K562 (cell line): ENCODE results near the gene S100P. TPM values are rescaled to one million over a fixed set of nuclear protein-coding genes. Genes with fewer than 3 reads are reported as not detected.
"Not testable (repeated sequence)": the region's sequence is repeated elsewhere in the genome, so short reads cannot be mapped to it uniquely, and the experiment has no call there.

Experiments
- ATAC-seq: fragments of 200-7000 bp; cut with Tn5 transposase; 3 replicates; pipeline ENCODE4 v1.9.1; 2020; ENCODE audit warnings: moderate library complexity
- BruUV-seq: library from RNA; stranded (reverse); fragments of 400-500 nt; replicated peaks from 2 replicates; lab custom pipeline; 2021; lab: Mats Ljungman, UMichigan
- CTCF ChIA-PET: fragments of 300-600 bp; formaldehyde crosslinking; extraction: SDS; loops from one replicate; lab custom pipeline; 2021; ENCODE audit warnings: low intra/inter-chr PET ratio; lab: Yijun Ruan, JAX
- POLR2A ChIA-PET: fragments of 300-600, 350-650 bp; sonication (Branson Sonifier 250); formaldehyde crosslinking; extraction: SDS; loops from one replicate; lab custom pipeline; 2021; ENCODE audit warnings: antibody characterized with exemption, inconsistent platforms; lab: Yijun Ruan, JAX
- DNase-seq, 4 experiments: peaks; one replicate each; pipeline versions ENCODE4 v3.0.0 to v3.0.0-alpha.2; 2011 to 2018; ENCODE audit warnings: low spot score in 3 of 4, mixed read lengths in 3 of 4; ENCODE audit errors: extremely low read depth in 1 of 4
- FAIRE-seq: peaks from 2 replicates; lab custom pipeline; 2011; peaks lifted over from hg19 to GRCh38; lab: Jason Lieb, UNC
- H2AFZ ChIP-seq: 2 replicates; pipeline ENCODE4 v1.6.0; 2011; ENCODE audit warnings: low read depth, low read length, control low read depth, inconsistent platforms
- H3K27ac ChIP-seq: fragments of 200-600 bp; 3 replicates; pipeline ENCODE4 v1.8.0; 2011; ENCODE audit warnings: low read depth, mild to moderate bottlenecking, control low read depth, inconsistent platforms, low read length, moderate library complexity, mixed read lengths; ENCODE audit errors: extremely low read depth
- H3K27me3 ChIP-seq, 2 experiments: fragments of 300-600 bp in 1 of 2; 2 replicates in 1 of 2; 3 replicates in 1 of 2; pipeline versions ENCODE4 v1.6.0 to v1.8.0; 2011; ENCODE audit warnings: inconsistent platforms in 2 of 2, low read length in 2 of 2, mild to moderate bottlenecking in 1 of 2, mixed read lengths in 1 of 2, moderate library complexity in 1 of 2; ENCODE audit not compliant: control insufficient read depth in 2 of 2, insufficient read depth in 2 of 2
- H3K36me3 ChIP-seq: fragments of 300-600 bp; 3 replicates; pipeline ENCODE4 v1.8.0; 2011; ENCODE audit warnings: mild to moderate bottlenecking, low read length, inconsistent platforms; ENCODE audit not compliant: control insufficient read depth, insufficient read depth
- H3K4me1 ChIP-seq, 2 experiments: fragments of 200-600 bp in 1 of 2; replicated peaks in 1 of 2; 2 replicates in 1 of 2; 3 replicates in 1 of 2; pipeline versions ENCODE4 v1.5.1 to v1.8.0; 2011; ENCODE audit warnings: inconsistent platforms in 2 of 2, low read length in 2 of 2, mild to moderate bottlenecking in 1 of 2, mixed read lengths in 1 of 2, moderate library complexity in 1 of 2; ENCODE audit not compliant: control insufficient read depth in 2 of 2, insufficient read depth in 2 of 2
- H3K4me2 ChIP-seq: 2 replicates; pipeline ENCODE4 v1.6.1; 2011; ENCODE audit warnings: low read length, control low read depth, inconsistent platforms, mixed read lengths; ENCODE audit not compliant: insufficient read depth
- H3K4me3 ChIP-seq: fragments of 200-600 bp; sonication (generic), shearing (Covaris generic); 2 replicates; pipeline ENCODE4 v1.5.1; 2016; ENCODE audit warnings: control low read depth, inconsistent platforms
- H3K79me2 ChIP-seq: fragments of 200-600 bp; 3 replicates; pipeline ENCODE4 v1.8.0; 2011; ENCODE audit warnings: low read length, inconsistent platforms; ENCODE audit not compliant: control insufficient read depth, insufficient read depth
- H3K9ac ChIP-seq, 2 experiments: 2 replicates each; pipeline versions ENCODE4 v1.6.0 to v1.6.1; 2011; ENCODE audit warnings: low read depth in 2 of 2, low read length in 2 of 2, control low read depth in 1 of 2, inconsistent platforms in 1 of 2, mild to moderate bottlenecking in 1 of 2, mixed read lengths in 1 of 2; ENCODE audit not compliant: insufficient read depth in 1 of 2
- H3K9me1 ChIP-seq: one replicate; pipeline ENCODE4 v1.6.0; 2011; ENCODE audit warnings: inconsistent platforms, mild to moderate bottlenecking, low read length, moderate library complexity; ENCODE audit not compliant: control insufficient read depth, insufficient read depth
- H3K9me3 ChIP-seq: replicated peaks from 2 replicates; pipeline ENCODE4 v1.5.1; 2011; ENCODE audit warnings: low read depth, low read length, inconsistent platforms; ENCODE audit not compliant: control insufficient read depth, insufficient read depth
- H4K20me1 ChIP-seq: replicated peaks from 2 replicates; pipeline ENCODE4 v1.6.1; 2011; ENCODE audit warnings: low read length, inconsistent platforms, mixed read lengths; ENCODE audit not compliant: control insufficient read depth, insufficient read depth
- BCOR ChIP-seq: fragments of 450-650 bp; IDR thresholded peaks from 2 replicates; pipeline ENCODE4 v1.6.1; 2016
- HDAC2 ChIP-seq: fragments of 450-650 bp; IDR thresholded peaks from 2 replicates; pipeline ENCODE4 v1.6.1; 2016; ENCODE audit warnings: mild to moderate bottlenecking
- KDM1A ChIP-seq, 2 experiments: fragments of 450-650 bp; IDR thresholded peaks; 2 replicates each; pipeline ENCODE4 v1.6.1; 2016; ENCODE audit warnings: mild to moderate bottlenecking in 2 of 2
- ZNF146 ChIP-seq: IDR thresholded peaks from one replicate; pipeline ENCODE4 v1.6.1; 2018; ENCODE audit warnings: missing compliant biosample characterization; ENCODE audit not compliant: unreplicated experiment
- WGBS: fragments of 100-300 bp; shearing (Covaris generic); methylation state at CpG from one replicate; pipeline ENCODE4 v1.1.6; 2016; ENCODE audit warnings: low coverage, mixed read lengths; ENCODE audit not compliant: insufficient coverage; ENCODE audit errors: missing lambda C conversion rate; 5-methylcytosine and 5-hydroxymethylcytosine counted together
- in situ Hi-C: fragments of 300-500 bp; cut with MboI; formaldehyde crosslinking; loops from 4 replicates; pipeline ENCODE4 v1.15.0; 2018; ENCODE audit warnings: inconsistent platforms, mixed read lengths
- intact Hi-C: fragments of 100-400 bp; cut with micrococcal nuclease; formaldehyde crosslinking; loops from 2 replicates; pipeline ENCODE4 v1.14.2; 2022
- polyA plus RNA-seq, 8 experiments: library from polyadenylated mRNA; depleted of rRNA in 4 of 8; stranded (reverse) in 5 of 8; unstranded in 3 of 8; fragments of >200 nt; fragmentation: Nextera tagmentation in 2 of 8; fragmentation: Illumina TruSeq in 1 of 8; extraction: Ambion mirVana in 2 of 8; extraction: Trizol in 1 of 8; gene quantifications; 2 replicates each; pipeline versions ENCODE4 v1.2.1 to v1.2.3, GENCODE V29; 2011 to 2014; ENCODE audit warnings: inconsistent platforms in 1 of 8, missing spikeins in 1 of 8
- total RNA-seq, 7 experiments: library from RNA; depleted of rRNA in 6 of 7; stranded (reverse); fragments of >200 nt in 6 of 7; fragmentation: Illumina TruSeq in 2 of 7; extraction: Trizol in 2 of 7; gene quantifications; 2 replicates each; pipeline versions ENCODE4 v1.2.1 to v1.2.3, GENCODE V29; 2011 to 2021; ENCODE audit warnings: low replicate concordance in 1 of 7

S100P gene
- total and polyA plus RNA-seq, 9 of the 15 experiments (the other 6 are each of a cell fraction or from before 2014, with no cell fraction given) = 4.1 to 23.8 (median 7.5) TPM

GRCh38 chr4:6654211-6654610 lies 39.5 kb upstream of the S100P start:
- H3K4me2 ChIP-seq, intact Hi-C loops, FAIRE-seq, H3K36me3 ChIP-seq, H3K27ac ChIP-seq, in situ Hi-C loops, ATAC-seq, H3K9ac ChIP-seq, H2AFZ ChIP-seq, BruUV-seq, H3K27me3 ChIP-seq, H3K9me1 ChIP-seq, DNase-seq, H3K9me3 ChIP-seq, H3K79me2 ChIP-seq, H3K4me3 ChIP-seq, H4K20me1 ChIP-seq: not testable (repeated sequence)
- H3K4me1 ChIP-seq = peaks cover 0 to 17% of the 10 kb centered on the region in 2 experiments; a peak in 2 of 5 replicates
- ChIA-PET POLR2A (interaction anchor here (0.7 to 1.4 kb wide), 3 partner anchors 11 to 14 kb away, joined by 3 read pairs; partner anchors contain the start of gene MRFAP1), CTCF (interaction anchor here (0.6 kb wide), 1 partner anchor 434 kb away, joined by 5 read pairs; no protein-coding TSS in a partner anchor)
- peak; percentile 53; the same call in 1 of the 2 replicates for TF ChIP-seq BCOR
- no CpG with 5 or more reads among the region's 3 CpGs for WGBS

GRCh38 chr4:6655291-6655690 lies 38.4 kb upstream of the S100P start:
- H3K79me2 ChIP-seq, in situ Hi-C loops, H3K4me3 ChIP-seq, DNase-seq, H3K27me3 ChIP-seq, FAIRE-seq, H3K4me2 ChIP-seq, H3K9me3 ChIP-seq, intact Hi-C loops, H2AFZ ChIP-seq, H3K9me1 ChIP-seq, ATAC-seq, H4K20me1 ChIP-seq, H3K9ac ChIP-seq, BruUV-seq, H3K27ac ChIP-seq, H3K36me3 ChIP-seq: not testable (repeated sequence)
- ChIA-PET CTCF (interaction anchor here (0.7 kb wide), 1 partner anchor 59 kb away, joined by 3 read pairs; no protein-coding TSS in a partner anchor), POLR2A (interaction anchor here (3.0 kb wide), 1 partner anchor 12 kb away, joined by 18 read pairs; no protein-coding TSS in a partner anchor)
- peaks cover 0 to 17% of the 10 kb centered on the region in 2 experiments; a peak in 3 of 5 replicates for H3K4me1 ChIP-seq
- WGBS = 100% methylated on average over 1 of the region's 2 CpGs
- TF ChIP-seq HDAC2 = 0 out of 2 replicates have a peak, but pooled peaks have one; percentile 37
- TF ChIP-seq BCOR = peak; percentile 79
- peak; percentile 58 for TF ChIP-seq ZNF146
- TF ChIP-seq KDM1A (IDR thresholded peaks at IDR 0.05) = 0 out of 4 replicates have a peak, but pooled peaks of 1 of the 2 experiments have one; percentile 33
